ENCODE results near the gene POM121.
"Not testable (repeated sequence)": the region's sequence is repeated elsewhere in the genome, so short reads cannot be mapped to it uniquely, and the experiment has no call there.

- TF ChIP-seq ZNF565 (CRISPR knock-in tag; conservative IDR thresholded peaks at IDR 0.05; ENCODE audit: low read depth); ZFP3 (CRISPR knock-in tag; IDR thresholded peaks at IDR 0.05); POU6F1 (CRISPR knock-in tag; IDR thresholded peaks at IDR 0.05; ENCODE audit: borderline replicate concordance, low read depth); PATZ1 (CRISPR knock-in tag; IDR thresholded peaks at IDR 0.05; ENCODE audit: borderline replicate concordance); SNAI2 (CRISPR knock-in tag; IDR thresholded peaks at IDR 0.05); ARNTL (CRISPR knock-in tag; IDR thresholded peaks at IDR 0.05; ENCODE audit: borderline replicate concordance, low read depth); ESRRG (CRISPR knock-in tag; IDR thresholded peaks at IDR 0.05): not testable (repeated sequence)
These were observed 13.5 kb upstream of the POM121 start for GRCh38 chr7:72911395-72911794.

Data from SK-N-SH treated with all-trans-retinoic acid at 6 μM for 48 hours (cell line).